ENCODE results near the gene CLBA1. TPM values are rescaled to one million over a fixed set of nuclear protein-coding genes. Genes with fewer than 3 reads are reported as not detected.

CLBA1 gene
- total RNA-seq, 1 donor from 2014 or later, result 4.7 TPM

DNA sequence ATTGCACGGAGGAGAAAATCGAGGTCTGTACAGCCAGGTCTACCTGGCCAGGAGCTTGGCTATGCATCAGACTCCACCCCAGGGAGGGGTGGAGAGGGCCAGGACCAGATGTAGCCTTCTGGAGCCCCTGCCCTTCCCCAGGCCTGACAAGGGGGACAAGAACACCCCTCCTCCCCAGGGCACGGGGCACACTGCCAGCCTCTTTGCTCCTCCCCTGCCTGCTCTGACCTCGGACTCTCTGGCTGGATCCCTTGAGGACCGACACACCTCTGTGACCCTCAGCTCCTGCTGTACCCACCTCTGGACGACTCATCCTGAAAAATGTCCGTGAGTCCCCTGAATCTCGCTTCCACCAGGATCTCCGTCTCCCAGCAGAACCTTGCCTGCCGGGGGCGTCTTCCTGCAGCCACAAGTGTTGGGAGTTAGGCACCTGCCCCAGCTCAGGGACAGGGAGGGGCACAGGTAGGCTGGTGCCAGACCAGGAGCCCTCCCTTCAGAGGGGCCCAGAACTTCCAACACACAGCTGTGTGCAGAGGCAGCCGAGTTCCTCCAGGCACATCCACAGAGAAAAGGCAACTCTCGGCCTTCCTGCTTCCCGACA lies 29.2 kb upstream of the CLBA1 start:
- no peaks in the 10 kb centered on the region for H3K9me3 ChIP-seq
- H3K27ac ChIP-seq, result no peak overlapping the region
- no peaks in the 10 kb centered on the region for H3K4me1 ChIP-seq
- TF ChIP-seq, protein P1, sequence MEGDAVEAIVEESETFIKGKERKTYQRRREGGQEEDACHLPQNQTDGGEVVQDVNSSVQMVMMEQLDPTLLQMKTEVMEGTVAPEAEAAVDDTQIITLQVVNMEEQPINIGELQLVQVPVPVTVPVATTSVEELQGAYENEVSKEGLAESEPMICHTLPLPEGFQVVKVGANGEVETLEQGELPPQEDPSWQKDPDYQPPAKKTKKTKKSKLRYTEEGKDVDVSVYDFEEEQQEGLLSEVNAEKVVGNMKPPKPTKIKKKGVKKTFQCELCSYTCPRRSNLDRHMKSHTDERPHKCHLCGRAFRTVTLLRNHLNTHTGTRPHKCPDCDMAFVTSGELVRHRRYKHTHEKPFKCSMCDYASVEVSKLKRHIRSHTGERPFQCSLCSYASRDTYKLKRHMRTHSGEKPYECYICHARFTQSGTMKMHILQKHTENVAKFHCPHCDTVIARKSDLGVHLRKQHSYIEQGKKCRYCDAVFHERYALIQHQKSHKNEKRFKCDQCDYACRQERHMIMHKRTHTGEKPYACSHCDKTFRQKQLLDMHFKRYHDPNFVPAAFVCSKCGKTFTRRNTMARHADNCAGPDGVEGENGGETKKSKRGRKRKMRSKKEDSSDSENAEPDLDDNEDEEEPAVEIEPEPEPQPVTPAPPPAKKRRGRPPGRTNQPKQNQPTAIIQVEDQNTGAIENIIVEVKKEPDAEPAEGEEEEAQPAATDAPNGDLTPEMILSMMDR (IDR thresholded peaks at IDR 0.05), result no peak
- no peak for TF ChIP-seq POLR2AphosphoS5 (IDR thresholded peaks at IDR 0.05; ENCODE audit: insufficient read depth in 1 of 2, low read depth in 1 of 2)
- TF ChIP-seq POLR2A (IDR thresholded peaks at IDR 0.05), result no peak
- no peak overlapping the region for H3K4me3 ChIP-seq
- H3K36me3 ChIP-seq, result peaks cover 0 to 36% of the 10 kb centered on the region in 2 donors
- intact Hi-C loops (cut with DNase I), result no loop called here
- H3K27me3 ChIP-seq, result no peaks in the 10 kb centered on the region
- no peak for DNase-seq (ENCODE audit: extremely low spot score in 2 of 2)

DNA sequence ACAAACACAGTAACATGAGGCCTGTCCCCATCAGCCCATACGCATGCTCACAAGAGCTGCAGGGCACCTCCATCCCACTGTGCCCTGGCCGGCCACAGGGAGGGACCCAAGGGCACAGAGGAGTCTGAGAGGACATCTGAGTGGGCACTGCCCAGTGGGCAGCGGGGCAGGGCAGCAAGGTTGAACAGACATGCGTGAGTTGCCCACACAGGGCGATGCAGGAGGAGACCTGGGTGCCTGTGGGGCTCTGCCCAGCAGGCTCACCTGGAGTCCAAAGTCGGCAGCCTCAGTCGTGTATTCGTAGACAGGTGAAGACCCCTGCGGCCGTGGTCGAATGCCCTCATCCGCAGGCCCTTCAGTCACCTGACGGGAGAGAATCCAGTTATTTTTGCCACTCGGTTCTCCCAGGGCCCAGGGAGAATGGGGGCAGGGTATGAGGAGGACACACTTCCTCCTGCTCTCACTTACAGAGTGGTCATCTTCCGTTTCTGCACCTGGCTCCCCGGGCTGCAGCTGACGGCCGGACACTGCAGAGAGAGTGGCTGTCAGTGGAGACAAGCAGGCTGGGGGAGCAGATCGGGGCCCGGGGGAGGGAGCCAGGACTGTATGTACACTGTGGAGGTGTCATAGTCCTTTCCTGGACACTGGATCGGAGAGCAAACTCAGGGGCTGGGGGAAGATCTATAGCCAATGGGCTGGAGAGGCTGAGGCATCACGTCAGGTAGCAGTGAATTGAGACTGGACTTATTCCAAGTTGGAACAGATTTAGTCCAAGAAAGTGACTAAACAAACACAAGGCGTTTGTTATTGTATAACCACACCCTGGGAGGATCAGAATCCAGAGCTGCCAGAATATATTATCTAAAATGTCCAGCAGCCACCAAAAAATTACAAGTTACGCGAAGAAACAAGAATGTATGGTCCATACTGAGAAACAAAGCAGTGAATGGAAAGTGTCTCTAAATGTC lies 28.2 kb upstream of the CLBA1 start:
- Histone ChIP-seq H3K4me3 (no peak overlapping the region), H3K27me3 (no peaks in the 10 kb centered on the region), H3K9me3 (no peaks in the 10 kb centered on the region), H3K36me3 (peaks cover 0 to 36% of the 10 kb centered on the region in 2 donors), H3K27ac (no peak overlapping the region), H3K4me1 (no peaks in the 10 kb centered on the region)
- intact Hi-C loops (cut with DNase I), result no loop called here
- no peak for DNase-seq (ENCODE audit: extremely low spot score in 2 of 2)
- TF ChIP-seq POLR2AphosphoS5 (IDR thresholded peaks at IDR 0.05; ENCODE audit: insufficient read depth in 1 of 2, low read depth in 1 of 2), result no peak
- no peak for TF ChIP-seq POLR2A (IDR thresholded peaks at IDR 0.05)
- TF ChIP-seq, protein P1 (IDR thresholded peaks at IDR 0.05), result no peak

DNA sequence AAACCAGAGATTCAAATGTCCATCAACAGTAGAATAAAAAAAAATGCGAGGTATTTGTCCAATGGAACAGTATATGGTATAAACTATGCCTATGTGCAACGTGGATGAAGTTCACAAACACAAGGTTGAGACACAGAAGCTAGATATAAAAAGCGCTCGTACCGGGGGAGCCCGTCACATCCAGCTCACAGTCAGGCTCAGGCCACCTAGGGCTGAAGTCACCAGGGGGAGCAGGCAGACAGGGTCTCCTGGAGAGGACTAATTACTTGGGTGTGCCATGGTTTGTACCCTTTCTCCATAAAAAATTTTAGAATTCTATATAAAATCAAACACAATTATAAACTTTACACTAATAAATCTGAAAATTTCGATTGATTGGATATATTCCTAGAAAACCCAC lies 21.0 kb upstream of the CLBA1 start:
- peaks cover 38% of the 10 kb centered on the region for H3K4me1 ChIP-seq

DNA sequence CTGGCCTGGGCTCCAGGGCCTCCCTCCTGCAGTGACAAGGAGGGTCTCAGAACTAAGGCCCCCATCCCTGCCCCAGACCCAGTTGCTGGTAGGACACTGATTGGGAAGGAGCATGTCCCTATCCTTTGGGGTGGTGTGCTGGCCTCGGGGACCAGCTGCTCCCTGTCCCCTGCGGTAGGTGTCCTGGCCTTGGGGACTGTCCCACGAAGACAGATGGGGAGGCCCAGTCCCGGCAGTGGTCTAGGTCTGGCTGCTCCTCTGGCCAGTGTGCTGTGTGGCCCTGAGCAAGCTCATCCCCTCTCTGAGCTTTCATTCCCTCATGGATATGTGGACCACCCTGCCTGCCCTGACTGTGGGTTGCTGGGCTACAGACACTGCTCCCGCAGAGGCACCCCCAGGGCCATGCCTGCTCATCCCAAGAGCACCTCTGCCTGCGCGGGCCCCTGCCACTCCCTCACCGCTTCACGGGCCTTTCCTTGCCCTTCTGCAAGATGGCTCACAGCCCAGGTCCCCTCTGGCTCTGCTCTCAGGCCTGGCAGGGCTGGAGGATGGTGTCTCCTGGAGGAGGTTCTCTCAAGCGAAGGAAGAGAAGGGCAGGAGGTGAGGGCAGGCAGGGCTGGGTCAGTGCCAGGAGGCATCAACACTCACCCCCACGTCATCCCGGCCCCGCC lies 19.9 kb upstream of the CLBA1 start:
- Histone ChIP-seq H3K9me3 (no peaks in the 10 kb centered on the region), H3K4me3 (no peak overlapping the region), H3K4me1 (peaks cover 44% of the 10 kb centered on the region), H3K27me3 (no peaks in the 10 kb centered on the region), H3K27ac (peak overlapping the region; percentile 99), H3K36me3 (no peaks in the 10 kb centered on the region)
- TF ChIP-seq POLR2AphosphoS5 (IDR thresholded peaks at IDR 0.05; ENCODE audit: insufficient read depth in 1 of 2, low read depth in 1 of 2) (no peak), POLR2A (IDR thresholded peaks at IDR 0.05) (no peak)
- TF ChIP-seq, protein P1 (IDR thresholded peaks at IDR 0.05), result no peak
- intact Hi-C loops (cut with DNase I), result loop anchor here (5.0 kb wide), 1 partner anchor 33 kb away; no protein-coding TSS in a partner anchor
- no peak for DNase-seq (ENCODE audit: extremely low spot score in 2 of 2)

More for the DNA sequence above, 21.0 kb upstream of the CLBA1 start:
- intact Hi-C loops (cut with DNase I), result no loop called here
- TF ChIP-seq, protein P1 (IDR thresholded peaks at IDR 0.05), result no peak
- TF ChIP-seq POLR2A (IDR thresholded peaks at IDR 0.05), result no peak
- no peak for TF ChIP-seq POLR2AphosphoS5 (IDR thresholded peaks at IDR 0.05; ENCODE audit: insufficient read depth in 1 of 2, low read depth in 1 of 2)
- no peaks in the 10 kb centered on the region for H3K9me3 ChIP-seq
- H3K27me3 ChIP-seq, result no peaks in the 10 kb centered on the region
- H3K36me3 ChIP-seq, result no peaks in the 10 kb centered on the region
- DNase-seq (ENCODE audit: extremely low spot score in 2 of 2), result no peak
- no peak overlapping the region for H3K4me3 ChIP-seq
- no peak overlapping the region for H3K27ac ChIP-seq

Measured in vagina (tissue), 2 donors.